GM23338 (cell line): Measurements from ENCODE around the gene SEH1L.

Experiments
- CREB1 ChIP-seq: fragments of 250-450 bp; sonication (Bioruptor Pico); IDR thresholded peaks from 2 replicates; pipeline ENCODE4 v1.5.0; 2020; ENCODE audit warnings: low read depth, mild to moderate bottlenecking, moderate library complexity
- EZH2 ChIP-seq: fragments of 200-600 bp; sonication (generic); IDR thresholded peaks from one replicate; pipeline ENCODE4 v1.8.0; 2017; ENCODE audit warnings: antibody characterized with exemption, mild to moderate bottlenecking, low read depth; ENCODE audit not compliant: unreplicated experiment
- EZH2phosphoT487 ChIP-seq: fragments of 200-600 bp; sonication (generic); IDR thresholded peaks from one replicate; pipeline ENCODE4 v1.8.1; 2018; ENCODE audit warnings: antibody characterized with exemption; ENCODE audit not compliant: unreplicated experiment
- NANOG ChIP-seq: IDR thresholded peaks from 2 replicates; pipeline ENCODE4 v1.6.1; 2016; ENCODE audit warnings: antibody characterized with exemption, borderline replicate concordance
- POLR2AphosphoS5 ChIP-seq: IDR thresholded peaks from 2 replicates; pipeline ENCODE4 v1.6.1; 2016; ENCODE audit warnings: antibody characterized with exemption, low read depth
- STAT1 ChIP-seq: IDR thresholded peaks from one replicate; pipeline ENCODE4 v1.6.1; 2016; ENCODE audit warnings: antibody characterized with exemption; ENCODE audit not compliant: unreplicated experiment
- ZNF331 ChIP-seq: fragments of 250-450 bp; sonication (Bioruptor Pico); IDR thresholded peaks from 2 replicates; pipeline ENCODE4 v1.5.0; 2020; ENCODE audit warnings: low read depth, mild to moderate bottlenecking, moderate library complexity
- TF ChIP-seq, protein P1 (sequence below), 2 experiments: fragments of 200-600 bp in 1 of 2; sonication (generic) in 1 of 2; conservative IDR thresholded peaks; 2 replicates each; pipeline versions ENCODE4 v1.5.1 to v1.6.1; 2016 to 2017; ENCODE audit warnings: antibody characterized with exemption in 2 of 2, low read depth in 2 of 2, mild to moderate bottlenecking in 2 of 2, moderate library complexity in 1 of 2
- TF ChIP-seq, protein P2 (sequence below): IDR thresholded peaks from one replicate; pipeline ENCODE4 v1.6.1; 2018; ENCODE audit warnings: antibody characterized with exemption; ENCODE audit not compliant: unreplicated experiment
- TF ChIP-seq, protein P3 (sequence below): IDR thresholded peaks from 2 replicates; pipeline ENCODE4 v1.6.1; 2016; ENCODE audit warnings: antibody characterized with exemption

DNA sequence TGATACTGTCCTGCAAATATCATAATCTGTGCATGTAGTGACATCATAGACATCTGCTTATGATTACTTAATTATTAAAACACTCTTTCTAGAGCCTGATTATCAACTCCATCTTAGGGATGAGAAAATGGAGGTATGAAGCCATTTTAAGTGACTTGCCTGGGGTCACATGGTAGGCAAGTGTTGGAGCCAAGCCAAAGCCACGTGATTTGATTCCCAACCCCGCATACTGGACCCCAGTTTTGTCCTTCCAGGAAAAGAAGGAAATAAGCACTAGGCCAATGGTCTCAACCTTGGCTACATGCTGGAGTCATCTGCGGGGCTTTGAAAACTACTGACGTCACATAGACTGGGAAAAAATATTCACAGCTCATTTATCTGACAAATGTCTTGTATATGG, 19.6 kb upstream of the SEH1L start:
- TF ChIP-seq, protein P1, sequence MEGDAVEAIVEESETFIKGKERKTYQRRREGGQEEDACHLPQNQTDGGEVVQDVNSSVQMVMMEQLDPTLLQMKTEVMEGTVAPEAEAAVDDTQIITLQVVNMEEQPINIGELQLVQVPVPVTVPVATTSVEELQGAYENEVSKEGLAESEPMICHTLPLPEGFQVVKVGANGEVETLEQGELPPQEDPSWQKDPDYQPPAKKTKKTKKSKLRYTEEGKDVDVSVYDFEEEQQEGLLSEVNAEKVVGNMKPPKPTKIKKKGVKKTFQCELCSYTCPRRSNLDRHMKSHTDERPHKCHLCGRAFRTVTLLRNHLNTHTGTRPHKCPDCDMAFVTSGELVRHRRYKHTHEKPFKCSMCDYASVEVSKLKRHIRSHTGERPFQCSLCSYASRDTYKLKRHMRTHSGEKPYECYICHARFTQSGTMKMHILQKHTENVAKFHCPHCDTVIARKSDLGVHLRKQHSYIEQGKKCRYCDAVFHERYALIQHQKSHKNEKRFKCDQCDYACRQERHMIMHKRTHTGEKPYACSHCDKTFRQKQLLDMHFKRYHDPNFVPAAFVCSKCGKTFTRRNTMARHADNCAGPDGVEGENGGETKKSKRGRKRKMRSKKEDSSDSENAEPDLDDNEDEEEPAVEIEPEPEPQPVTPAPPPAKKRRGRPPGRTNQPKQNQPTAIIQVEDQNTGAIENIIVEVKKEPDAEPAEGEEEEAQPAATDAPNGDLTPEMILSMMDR (conservative IDR thresholded peaks at IDR 0.05; ENCODE audit: low read depth in 2 of 2) = no peak
- TF ChIP-seq POLR2AphosphoS5 (no peak), EZH2phosphoT487 (no peak), EZH2 (no peak), CREB1 (CRISPR knock-in tag) (no peak), NANOG (no peak), STAT1 (no peak), ZNF331 (CRISPR knock-in tag) (no peak)
- TF ChIP-seq, protein P2, sequence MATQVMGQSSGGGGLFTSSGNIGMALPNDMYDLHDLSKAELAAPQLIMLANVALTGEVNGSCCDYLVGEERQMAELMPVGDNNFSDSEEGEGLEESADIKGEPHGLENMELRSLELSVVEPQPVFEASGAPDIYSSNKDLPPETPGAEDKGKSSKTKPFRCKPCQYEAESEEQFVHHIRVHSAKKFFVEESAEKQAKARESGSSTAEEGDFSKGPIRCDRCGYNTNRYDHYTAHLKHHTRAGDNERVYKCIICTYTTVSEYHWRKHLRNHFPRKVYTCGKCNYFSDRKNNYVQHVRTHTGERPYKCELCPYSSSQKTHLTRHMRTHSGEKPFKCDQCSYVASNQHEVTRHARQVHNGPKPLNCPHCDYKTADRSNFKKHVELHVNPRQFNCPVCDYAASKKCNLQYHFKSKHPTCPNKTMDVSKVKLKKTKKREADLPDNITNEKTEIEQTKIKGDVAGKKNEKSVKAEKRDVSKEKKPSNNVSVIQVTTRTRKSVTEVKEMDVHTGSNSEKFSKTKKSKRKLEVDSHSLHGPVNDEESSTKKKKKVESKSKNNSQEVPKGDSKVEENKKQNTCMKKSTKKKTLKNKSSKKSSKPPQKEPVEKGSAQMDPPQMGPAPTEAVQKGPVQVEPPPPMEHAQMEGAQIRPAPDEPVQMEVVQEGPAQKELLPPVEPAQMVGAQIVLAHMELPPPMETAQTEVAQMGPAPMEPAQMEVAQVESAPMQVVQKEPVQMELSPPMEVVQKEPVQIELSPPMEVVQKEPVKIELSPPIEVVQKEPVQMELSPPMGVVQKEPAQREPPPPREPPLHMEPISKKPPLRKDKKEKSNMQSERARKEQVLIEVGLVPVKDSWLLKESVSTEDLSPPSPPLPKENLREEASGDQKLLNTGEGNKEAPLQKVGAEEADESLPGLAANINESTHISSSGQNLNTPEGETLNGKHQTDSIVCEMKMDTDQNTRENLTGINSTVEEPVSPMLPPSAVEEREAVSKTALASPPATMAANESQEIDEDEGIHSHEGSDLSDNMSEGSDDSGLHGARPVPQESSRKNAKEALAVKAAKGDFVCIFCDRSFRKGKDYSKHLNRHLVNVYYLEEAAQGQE = no peak
- TF ChIP-seq, protein P3, sequence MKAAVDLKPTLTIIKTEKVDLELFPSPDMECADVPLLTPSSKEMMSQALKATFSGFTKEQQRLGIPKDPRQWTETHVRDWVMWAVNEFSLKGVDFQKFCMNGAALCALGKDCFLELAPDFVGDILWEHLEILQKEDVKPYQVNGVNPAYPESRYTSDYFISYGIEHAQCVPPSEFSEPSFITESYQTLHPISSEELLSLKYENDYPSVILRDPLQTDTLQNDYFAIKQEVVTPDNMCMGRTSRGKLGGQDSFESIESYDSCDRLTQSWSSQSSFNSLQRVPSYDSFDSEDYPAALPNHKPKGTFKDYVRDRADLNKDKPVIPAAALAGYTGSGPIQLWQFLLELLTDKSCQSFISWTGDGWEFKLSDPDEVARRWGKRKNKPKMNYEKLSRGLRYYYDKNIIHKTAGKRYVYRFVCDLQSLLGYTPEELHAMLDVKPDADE = no peak
